Measurements from ENCODE around the gene MRPL2.

DNA sequence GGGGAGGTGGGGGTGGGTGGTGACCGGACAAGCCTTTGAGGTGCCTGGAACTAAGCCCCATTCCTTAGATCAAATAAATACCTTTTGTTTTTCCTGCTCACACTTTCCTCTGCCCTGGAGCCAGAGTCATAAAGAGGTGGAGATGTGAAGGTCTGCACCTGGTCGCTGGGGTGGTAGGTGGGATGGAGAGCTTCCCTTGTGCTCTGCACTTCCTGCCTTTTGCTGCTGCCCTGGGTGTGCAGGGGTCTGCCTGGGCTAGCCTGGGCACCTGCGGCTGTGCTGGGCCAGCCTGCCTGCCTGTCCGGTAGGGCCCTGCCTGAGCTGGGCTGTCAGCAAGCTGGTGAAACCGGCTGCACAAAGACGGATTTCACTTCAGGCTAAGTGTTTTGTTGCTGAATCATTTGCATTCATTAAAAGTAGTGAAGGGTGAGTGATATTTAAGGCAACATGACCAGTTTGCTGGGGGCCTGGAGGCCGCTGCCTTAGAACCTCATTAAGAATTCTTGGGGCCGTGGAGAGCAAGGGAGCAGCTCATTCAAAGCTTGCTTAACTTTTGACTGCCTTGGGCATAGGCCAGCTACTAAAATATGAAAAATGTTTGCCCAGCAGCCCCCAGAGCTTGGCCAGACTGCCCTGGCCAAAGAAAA is 37.3 kb upstream of the MRPL2 start:
- TF ChIP-seq EZH2 (IDR thresholded peaks at IDR 0.05; ENCODE audit: borderline replicate concordance, insufficient read depth, low read length, poor library complexity, severe bottlenecking) (no peak), POLR2AphosphoS5 (IDR thresholded peaks at IDR 0.05) (no peak), EP300 (conservative IDR thresholded peaks at IDR 0.05; ENCODE audit: poor library complexity, severe bottlenecking) (no peak), RAD21 (conservative IDR thresholded peaks at IDR 0.05) (no peak), MXI1 (conservative IDR thresholded peaks at IDR 0.05; ENCODE audit: poor library complexity, severe bottlenecking) (no peak), SMC3 (conservative IDR thresholded peaks at IDR 0.05; ENCODE audit: poor library complexity) (no peak)
- TF ChIP-seq, protein P1, sequence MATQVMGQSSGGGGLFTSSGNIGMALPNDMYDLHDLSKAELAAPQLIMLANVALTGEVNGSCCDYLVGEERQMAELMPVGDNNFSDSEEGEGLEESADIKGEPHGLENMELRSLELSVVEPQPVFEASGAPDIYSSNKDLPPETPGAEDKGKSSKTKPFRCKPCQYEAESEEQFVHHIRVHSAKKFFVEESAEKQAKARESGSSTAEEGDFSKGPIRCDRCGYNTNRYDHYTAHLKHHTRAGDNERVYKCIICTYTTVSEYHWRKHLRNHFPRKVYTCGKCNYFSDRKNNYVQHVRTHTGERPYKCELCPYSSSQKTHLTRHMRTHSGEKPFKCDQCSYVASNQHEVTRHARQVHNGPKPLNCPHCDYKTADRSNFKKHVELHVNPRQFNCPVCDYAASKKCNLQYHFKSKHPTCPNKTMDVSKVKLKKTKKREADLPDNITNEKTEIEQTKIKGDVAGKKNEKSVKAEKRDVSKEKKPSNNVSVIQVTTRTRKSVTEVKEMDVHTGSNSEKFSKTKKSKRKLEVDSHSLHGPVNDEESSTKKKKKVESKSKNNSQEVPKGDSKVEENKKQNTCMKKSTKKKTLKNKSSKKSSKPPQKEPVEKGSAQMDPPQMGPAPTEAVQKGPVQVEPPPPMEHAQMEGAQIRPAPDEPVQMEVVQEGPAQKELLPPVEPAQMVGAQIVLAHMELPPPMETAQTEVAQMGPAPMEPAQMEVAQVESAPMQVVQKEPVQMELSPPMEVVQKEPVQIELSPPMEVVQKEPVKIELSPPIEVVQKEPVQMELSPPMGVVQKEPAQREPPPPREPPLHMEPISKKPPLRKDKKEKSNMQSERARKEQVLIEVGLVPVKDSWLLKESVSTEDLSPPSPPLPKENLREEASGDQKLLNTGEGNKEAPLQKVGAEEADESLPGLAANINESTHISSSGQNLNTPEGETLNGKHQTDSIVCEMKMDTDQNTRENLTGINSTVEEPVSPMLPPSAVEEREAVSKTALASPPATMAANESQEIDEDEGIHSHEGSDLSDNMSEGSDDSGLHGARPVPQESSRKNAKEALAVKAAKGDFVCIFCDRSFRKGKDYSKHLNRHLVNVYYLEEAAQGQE (IDR thresholded peaks at IDR 0.05; ENCODE audit: borderline replicate concordance): no peak
- TF ChIP-seq, protein P2, sequence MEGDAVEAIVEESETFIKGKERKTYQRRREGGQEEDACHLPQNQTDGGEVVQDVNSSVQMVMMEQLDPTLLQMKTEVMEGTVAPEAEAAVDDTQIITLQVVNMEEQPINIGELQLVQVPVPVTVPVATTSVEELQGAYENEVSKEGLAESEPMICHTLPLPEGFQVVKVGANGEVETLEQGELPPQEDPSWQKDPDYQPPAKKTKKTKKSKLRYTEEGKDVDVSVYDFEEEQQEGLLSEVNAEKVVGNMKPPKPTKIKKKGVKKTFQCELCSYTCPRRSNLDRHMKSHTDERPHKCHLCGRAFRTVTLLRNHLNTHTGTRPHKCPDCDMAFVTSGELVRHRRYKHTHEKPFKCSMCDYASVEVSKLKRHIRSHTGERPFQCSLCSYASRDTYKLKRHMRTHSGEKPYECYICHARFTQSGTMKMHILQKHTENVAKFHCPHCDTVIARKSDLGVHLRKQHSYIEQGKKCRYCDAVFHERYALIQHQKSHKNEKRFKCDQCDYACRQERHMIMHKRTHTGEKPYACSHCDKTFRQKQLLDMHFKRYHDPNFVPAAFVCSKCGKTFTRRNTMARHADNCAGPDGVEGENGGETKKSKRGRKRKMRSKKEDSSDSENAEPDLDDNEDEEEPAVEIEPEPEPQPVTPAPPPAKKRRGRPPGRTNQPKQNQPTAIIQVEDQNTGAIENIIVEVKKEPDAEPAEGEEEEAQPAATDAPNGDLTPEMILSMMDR (IDR thresholded peaks at IDR 0.05; ENCODE audit: poor library complexity, severe bottlenecking): no peak
